K562 (cell line): ENCODE results near the gene TMCO2. TPM values are rescaled to one million over a fixed set of nuclear protein-coding genes. Genes with fewer than 3 reads are reported as not detected.

Experiments used
- ETV6 ChIP-seq, 3 experiments: fragments of 150-350 bp in 1 of 3; sonication (generic) in 1 of 3; formaldehyde crosslinking in 1 of 3; IDR thresholded peaks; 2 replicates each; pipeline versions ENCODE4 v1.6.1 to v1.8.0; 2014 to 2022; ENCODE audit warnings: borderline replicate concordance in 2 of 3, low read depth in 2 of 3, antibody characterized with exemption in 1 of 3, low read length in 1 of 3, mild to moderate bottlenecking in 1 of 3, missing genetic modification reagents in 1 of 3
- FOXA3 ChIP-seq, 2 experiments: fragments of 450-650 bp in 1 of 2; sonication (generic) in 1 of 2; formaldehyde crosslinking; IDR thresholded peaks in 1 of 2; conservative IDR thresholded peaks in 1 of 2; 2 replicates each; pipeline versions ENCODE4 v1.4.0 to v1.8.0; 2020 to 2022; ENCODE audit warnings: mild to moderate bottlenecking in 2 of 2, missing genetic modification reagents in 1 of 2
- HLTF ChIP-seq: fragments of 450-650 bp; IDR thresholded peaks from 2 replicates; pipeline ENCODE4 v1.6.1; 2016
- POLR2A ChIP-seq: fragments of 450-650 bp; conservative IDR thresholded peaks from 2 replicates; pipeline ENCODE4 v1.6.1; 2016
- POLR2AphosphoS2 ChIP-seq: IDR thresholded peaks from 2 replicates; pipeline ENCODE4 v1.6.1; 2012; ENCODE audit warnings: low read length, improper control_type of control experiment
- POLR2B ChIP-seq: fragments of 450-650 bp; IDR thresholded peaks from 2 replicates; pipeline ENCODE4 v1.6.1; 2018; ENCODE audit warnings: low read depth; ENCODE audit not compliant: partially characterized antibody
- POLR2H ChIP-seq: IDR thresholded peaks from 2 replicates; pipeline ENCODE4 v1.6.1; 2016; ENCODE audit warnings: missing genetic modification characterization, low read depth, mild to moderate bottlenecking, control low read depth, missing compliant biosample characterization, moderate library complexity
- SNIP1 ChIP-seq: fragments of 450-650 bp; IDR thresholded peaks from 2 replicates; pipeline ENCODE4 v1.7.1; 2017; ENCODE audit warnings: low read depth, mild to moderate bottlenecking
- SRF ChIP-seq, 2 experiments: fragments of 250-450, 450-650 bp in 1 of 2; sonication (Bioruptor Pico) in 1 of 2; sonication (generic) in 1 of 2; formaldehyde crosslinking; IDR thresholded peaks; 2 replicates each; pipeline versions ENCODE4 v1.5.0 to v1.5.1; 2020 to 2022; ENCODE audit warnings: mild to moderate bottlenecking in 1 of 2, missing genetic modification reagents in 1 of 2
- SUPT5H ChIP-seq: fragments of 450-650 bp; IDR thresholded peaks from 2 replicates; pipeline ENCODE4 v1.6.1; 2016
- polyA plus RNA-seq, 8 experiments: library from polyadenylated mRNA; depleted of rRNA in 4 of 8; stranded (reverse) in 5 of 8; unstranded in 3 of 8; fragments of >200 nt; fragmentation: Nextera tagmentation in 2 of 8; fragmentation: Illumina TruSeq in 1 of 8; extraction: Ambion mirVana in 2 of 8; extraction: Trizol in 1 of 8; gene quantifications; 2 replicates each; pipeline versions ENCODE4 v1.2.1 to v1.2.3, GENCODE V29; 2011 to 2014; ENCODE audit warnings: inconsistent platforms in 1 of 8, missing spikeins in 1 of 8
- total RNA-seq, 7 experiments: library from RNA; depleted of rRNA in 6 of 7; stranded (reverse); fragments of >200 nt in 6 of 7; fragmentation: Illumina TruSeq in 2 of 7; extraction: Trizol in 2 of 7; gene quantifications; 2 replicates each; pipeline versions ENCODE4 v1.2.1 to v1.2.3, GENCODE V29; 2011 to 2021; ENCODE audit warnings: low replicate concordance in 1 of 7
- TF ChIP-seq, protein P1 (sequence below): fragments of 450-650 bp; IDR thresholded peaks from 2 replicates; pipeline ENCODE4 v1.6.1; 2016; ENCODE audit warnings: antibody characterized with exemption
- TF ChIP-seq, protein P2 (sequence below): fragments of 450-650 bp; formaldehyde crosslinking; conservative IDR thresholded peaks from 2 replicates; pipeline ENCODE4 v1.4.0; 2022; ENCODE audit warnings: mild to moderate bottlenecking, missing genetic modification characterization
- TF ChIP-seq, protein P3 (sequence below): fragments of 450-650 bp; formaldehyde crosslinking; IDR thresholded peaks from 2 replicates; pipeline ENCODE4 v1.4.0; 2022; ENCODE audit warnings: mild to moderate bottlenecking, moderate library complexity
- TF ChIP-seq, protein P4 (sequence below): fragments of 450-650 bp; IDR thresholded peaks from 2 replicates; pipeline ENCODE4 v1.7.1; 2018; ENCODE audit warnings: mild to moderate bottlenecking, low read depth; ENCODE audit not compliant: partially characterized antibody

TMCO2 gene
- total and polyA plus RNA-seq, 9 of the 15 experiments (the other 6 are each of a cell fraction or from before 2014, with no cell fraction given) = not detected

DNA sequence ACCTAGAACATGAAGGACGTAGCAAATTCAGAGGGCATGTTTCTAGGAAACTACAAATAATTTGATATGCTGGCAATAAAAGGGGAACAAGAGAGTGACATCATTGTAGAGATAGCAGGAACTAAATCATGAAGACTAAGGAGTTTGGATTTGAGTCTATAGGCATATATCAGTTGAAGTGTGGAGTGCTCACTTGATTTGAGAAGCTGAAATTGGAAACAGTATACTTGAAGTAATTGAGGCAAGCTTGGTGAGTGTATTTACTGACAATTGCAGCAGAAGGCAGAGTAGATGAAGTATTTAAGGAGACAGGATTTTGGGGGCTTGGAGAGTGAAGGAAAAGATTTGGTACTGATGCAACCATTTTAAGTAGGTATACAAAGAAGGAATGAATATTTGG, 6.4 kb upstream of the TMCO2 start (continued):
- no peak for TF ChIP-seq SNIP1
- TF ChIP-seq, protein P1, sequence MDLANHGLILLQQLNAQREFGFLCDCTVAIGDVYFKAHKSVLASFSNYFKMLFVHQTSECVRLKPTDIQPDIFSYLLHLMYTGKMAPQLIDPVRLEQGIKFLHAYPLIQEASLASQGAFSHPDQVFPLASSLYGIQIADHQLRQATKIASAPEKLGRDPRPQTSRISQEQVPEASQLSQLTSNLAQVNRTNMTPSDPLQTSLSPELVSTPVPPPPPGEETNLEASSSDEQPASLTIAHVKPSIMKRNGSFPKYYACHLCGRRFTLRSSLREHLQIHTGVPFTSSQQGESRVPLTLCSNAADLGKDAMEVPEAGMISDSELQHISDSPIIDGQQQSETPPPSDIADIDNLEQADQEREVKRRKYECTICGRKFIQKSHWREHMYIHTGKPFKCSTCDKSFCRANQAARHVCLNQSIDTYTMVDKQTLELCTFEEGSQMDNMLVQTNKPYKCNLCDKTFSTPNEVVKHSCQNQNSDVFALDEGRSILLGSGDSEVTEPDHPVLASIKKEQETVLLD = no peak
- peak; percentile 69 for TF ChIP-seq SUPT5H
- TF ChIP-seq ETV6 (IDR thresholded peaks at IDR 0.05; ENCODE audit: borderline replicate concordance in 1 of 2, low read depth in 2 of 2, low read length in 1 of 2) = no peak
- TF ChIP-seq ETV6 (CRISPR knock-in tag; IDR thresholded peaks at IDR 0.05; ENCODE audit: borderline replicate concordance) = no peak
- TF ChIP-seq, protein P2, sequence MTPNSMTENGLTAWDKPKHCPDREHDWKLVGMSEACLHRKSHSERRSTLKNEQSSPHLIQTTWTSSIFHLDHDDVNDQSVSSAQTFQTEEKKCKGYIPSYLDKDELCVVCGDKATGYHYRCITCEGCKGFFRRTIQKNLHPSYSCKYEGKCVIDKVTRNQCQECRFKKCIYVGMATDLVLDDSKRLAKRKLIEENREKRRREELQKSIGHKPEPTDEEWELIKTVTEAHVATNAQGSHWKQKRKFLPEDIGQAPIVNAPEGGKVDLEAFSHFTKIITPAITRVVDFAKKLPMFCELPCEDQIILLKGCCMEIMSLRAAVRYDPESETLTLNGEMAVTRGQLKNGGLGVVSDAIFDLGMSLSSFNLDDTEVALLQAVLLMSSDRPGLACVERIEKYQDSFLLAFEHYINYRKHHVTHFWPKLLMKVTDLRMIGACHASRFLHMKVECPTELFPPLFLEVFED (CRISPR knock-in tag) = peak; percentile 72; the same call in 1 of the 2 replicates
- TF ChIP-seq, protein P3, sequence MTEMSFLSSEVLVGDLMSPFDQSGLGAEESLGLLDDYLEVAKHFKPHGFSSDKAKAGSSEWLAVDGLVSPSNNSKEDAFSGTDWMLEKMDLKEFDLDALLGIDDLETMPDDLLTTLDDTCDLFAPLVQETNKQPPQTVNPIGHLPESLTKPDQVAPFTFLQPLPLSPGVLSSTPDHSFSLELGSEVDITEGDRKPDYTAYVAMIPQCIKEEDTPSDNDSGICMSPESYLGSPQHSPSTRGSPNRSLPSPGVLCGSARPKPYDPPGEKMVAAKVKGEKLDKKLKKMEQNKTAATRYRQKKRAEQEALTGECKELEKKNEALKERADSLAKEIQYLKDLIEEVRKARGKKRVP (CRISPR knock-in tag) = 0 out of 2 replicates have a peak, but pooled peaks have one; percentile 8
- TF ChIP-seq POLR2AphosphoS2 = peak; percentile 75; the same call in 1 of the 2 replicates
- no peak for TF ChIP-seq SRF (CRISPR knock-in tag; IDR thresholded peaks at IDR 0.05)
- TF ChIP-seq POLR2B = peak; percentile 71
- TF ChIP-seq, protein P4, sequence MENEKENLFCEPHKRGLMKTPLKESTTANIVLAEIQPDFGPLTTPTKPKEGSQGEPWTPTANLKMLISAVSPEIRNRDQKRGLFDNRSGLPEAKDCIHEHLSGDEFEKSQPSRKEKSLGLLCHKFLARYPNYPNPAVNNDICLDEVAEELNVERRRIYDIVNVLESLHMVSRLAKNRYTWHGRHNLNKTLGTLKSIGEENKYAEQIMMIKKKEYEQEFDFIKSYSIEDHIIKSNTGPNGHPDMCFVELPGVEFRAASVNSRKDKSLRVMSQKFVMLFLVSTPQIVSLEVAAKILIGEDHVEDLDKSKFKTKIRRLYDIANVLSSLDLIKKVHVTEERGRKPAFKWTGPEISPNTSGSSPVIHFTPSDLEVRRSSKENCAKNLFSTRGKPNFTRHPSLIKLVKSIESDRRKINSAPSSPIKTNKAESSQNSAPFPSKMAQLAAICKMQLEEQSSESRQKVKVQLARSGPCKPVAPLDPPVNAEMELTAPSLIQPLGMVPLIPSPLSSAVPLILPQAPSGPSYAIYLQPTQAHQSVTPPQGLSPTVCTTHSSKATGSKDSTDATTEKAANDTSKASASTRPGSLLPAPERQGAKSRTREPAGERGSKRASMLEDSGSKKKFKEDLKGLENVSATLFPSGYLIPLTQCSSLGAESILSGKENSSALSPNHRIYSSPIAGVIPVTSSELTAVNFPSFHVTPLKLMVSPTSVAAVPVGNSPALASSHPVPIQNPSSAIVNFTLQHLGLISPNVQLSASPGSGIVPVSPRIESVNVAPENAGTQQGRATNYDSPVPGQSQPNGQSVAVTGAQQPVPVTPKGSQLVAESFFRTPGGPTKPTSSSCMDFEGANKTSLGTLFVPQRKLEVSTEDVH = peak; percentile 37
- TF ChIP-seq POLR2A = peak; percentile 70
- TF ChIP-seq HLTF = peak; percentile 22; the same call in 1 of the 2 replicates
- 0 out of 2 replicates have a peak, but pooled peaks have one; percentile 6 for TF ChIP-seq POLR2H (tag)
- no peak for TF ChIP-seq FOXA3 (CRISPR knock-in tag; conservative IDR thresholded peaks at IDR 0.05 in 1 of 2, IDR thresholded peaks at IDR 0.05 in 1 of 2)
